Esophagus muscularis mucosa (tissue), 3 donors: ENCODE results near the gene GRIK4.

Experiments used
- POLR2A ChIP-seq: fragments of 450-650 bp; IDR thresholded peaks from one replicate; pipeline ENCODE4 v1.6.1; 2017; ENCODE audit warnings: antibody characterized with exemption, moderate library complexity, mild to moderate bottlenecking, low read depth
- TF ChIP-seq, protein P1 (sequence below), 3 experiments: fragments of 200-600 bp in 2 of 3; fragments of 450-650 bp in 1 of 3; sonication (generic) in 2 of 3; IDR thresholded peaks; one replicate each; pipeline ENCODE4 v1.5.1; 2017 to 2019; ENCODE audit warnings: antibody characterized with exemption in 3 of 3, mild to moderate bottlenecking in 2 of 3, moderate library complexity in 1 of 3

DNA sequence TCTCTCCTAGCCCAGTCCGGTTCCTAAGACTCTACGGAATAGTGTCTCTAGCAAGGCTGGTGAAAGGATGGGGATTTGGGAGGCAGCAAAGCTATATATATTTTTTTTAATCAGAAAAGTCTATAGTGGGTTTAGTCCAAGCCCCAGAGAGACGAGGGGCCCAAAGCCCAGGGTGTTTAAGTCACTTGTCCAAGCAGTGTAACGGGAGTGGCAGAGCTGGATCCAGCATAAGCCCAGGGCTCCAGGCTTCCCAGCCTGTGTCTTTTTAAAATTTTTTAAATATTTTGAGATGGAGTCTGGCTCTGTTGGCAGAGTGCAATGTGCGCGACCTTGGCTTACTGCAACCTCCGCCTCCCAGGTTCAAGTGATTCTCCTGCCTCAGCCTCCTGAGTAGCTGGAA is 6.8 kb downstream of the GRIK4 start:
- TF ChIP-seq, protein P1, sequence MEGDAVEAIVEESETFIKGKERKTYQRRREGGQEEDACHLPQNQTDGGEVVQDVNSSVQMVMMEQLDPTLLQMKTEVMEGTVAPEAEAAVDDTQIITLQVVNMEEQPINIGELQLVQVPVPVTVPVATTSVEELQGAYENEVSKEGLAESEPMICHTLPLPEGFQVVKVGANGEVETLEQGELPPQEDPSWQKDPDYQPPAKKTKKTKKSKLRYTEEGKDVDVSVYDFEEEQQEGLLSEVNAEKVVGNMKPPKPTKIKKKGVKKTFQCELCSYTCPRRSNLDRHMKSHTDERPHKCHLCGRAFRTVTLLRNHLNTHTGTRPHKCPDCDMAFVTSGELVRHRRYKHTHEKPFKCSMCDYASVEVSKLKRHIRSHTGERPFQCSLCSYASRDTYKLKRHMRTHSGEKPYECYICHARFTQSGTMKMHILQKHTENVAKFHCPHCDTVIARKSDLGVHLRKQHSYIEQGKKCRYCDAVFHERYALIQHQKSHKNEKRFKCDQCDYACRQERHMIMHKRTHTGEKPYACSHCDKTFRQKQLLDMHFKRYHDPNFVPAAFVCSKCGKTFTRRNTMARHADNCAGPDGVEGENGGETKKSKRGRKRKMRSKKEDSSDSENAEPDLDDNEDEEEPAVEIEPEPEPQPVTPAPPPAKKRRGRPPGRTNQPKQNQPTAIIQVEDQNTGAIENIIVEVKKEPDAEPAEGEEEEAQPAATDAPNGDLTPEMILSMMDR (IDR thresholded peaks at IDR 0.05), result no peak
- no peak for TF ChIP-seq POLR2A
